ENCODE results near the gene RTBDN. TPM values are rescaled to one million over a fixed set of nuclear protein-coding genes. Genes with fewer than 3 reads are reported as not detected.

Gene RTBDN
- total RNA-seq = not detected in 2 replicates

GRCh38 chr19:12834566-12834943, at the start of gene RTBDN:
TSS of gene RTBDN (minus strand) at chr19:12834579. CDS start at chr19:12829979, 4,600 bp downstream.

GRCh38 chr19:12881172-12881808, 46.9 kb upstream of the RTBDN start, which contains the start of gene DNASE2:
TSS of gene DNASE2 (minus strand) at chr19:12881449. CDS start at chr19:12881375, 74 bp downstream.

DNA sequence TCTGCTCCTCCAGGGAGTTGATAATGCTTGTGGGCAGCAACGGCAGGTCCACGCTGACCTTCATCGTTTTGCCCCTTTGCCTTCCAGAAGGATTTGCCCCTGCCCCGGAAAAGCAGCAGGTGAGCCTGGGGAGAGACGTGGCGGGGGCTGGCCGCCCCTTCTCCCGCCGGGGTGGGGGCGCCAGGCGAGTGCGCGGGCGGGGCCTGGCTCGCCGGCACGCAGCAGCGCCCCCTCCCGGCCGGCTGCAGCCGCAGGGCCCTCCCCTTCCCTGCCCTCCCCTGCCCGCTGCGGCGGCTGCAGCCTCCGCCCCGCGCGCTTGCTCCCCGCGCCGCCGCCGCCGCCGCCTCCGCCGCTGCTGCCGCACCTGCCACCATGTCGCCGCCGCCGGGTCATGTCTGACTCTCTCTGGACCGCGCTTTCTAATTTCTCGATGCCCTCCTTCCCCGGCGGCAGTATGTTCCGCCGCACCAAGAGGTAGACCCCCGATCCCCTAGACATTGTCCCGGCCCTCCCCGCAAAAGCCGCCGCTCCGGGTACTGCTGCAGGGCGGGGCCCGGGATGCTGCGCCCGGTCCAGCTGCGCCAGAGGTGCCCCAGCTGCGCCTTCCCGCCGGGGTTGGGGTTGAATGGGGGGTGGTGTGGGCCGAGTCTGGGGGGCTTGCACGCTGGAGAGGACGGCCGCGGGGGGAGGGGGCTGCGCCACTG, 4.0 kb upstream of the RTBDN start, which contains the start of gene MAST1:
TSS of gene MAST1 (plus strand) at position 334 of the 704 bp plus-strand sequence. CDS start at position 392, 58 bp downstream.

GRCh38 chr19:12806242-12807081, 27.9 kb downstream of the RTBDN start, which contains the start of gene RNASEH2A:
TSS of gene RNASEH2A (plus strand) at chr19:12806584. CDS start at chr19:12806674, 90 bp downstream.

DNA sequence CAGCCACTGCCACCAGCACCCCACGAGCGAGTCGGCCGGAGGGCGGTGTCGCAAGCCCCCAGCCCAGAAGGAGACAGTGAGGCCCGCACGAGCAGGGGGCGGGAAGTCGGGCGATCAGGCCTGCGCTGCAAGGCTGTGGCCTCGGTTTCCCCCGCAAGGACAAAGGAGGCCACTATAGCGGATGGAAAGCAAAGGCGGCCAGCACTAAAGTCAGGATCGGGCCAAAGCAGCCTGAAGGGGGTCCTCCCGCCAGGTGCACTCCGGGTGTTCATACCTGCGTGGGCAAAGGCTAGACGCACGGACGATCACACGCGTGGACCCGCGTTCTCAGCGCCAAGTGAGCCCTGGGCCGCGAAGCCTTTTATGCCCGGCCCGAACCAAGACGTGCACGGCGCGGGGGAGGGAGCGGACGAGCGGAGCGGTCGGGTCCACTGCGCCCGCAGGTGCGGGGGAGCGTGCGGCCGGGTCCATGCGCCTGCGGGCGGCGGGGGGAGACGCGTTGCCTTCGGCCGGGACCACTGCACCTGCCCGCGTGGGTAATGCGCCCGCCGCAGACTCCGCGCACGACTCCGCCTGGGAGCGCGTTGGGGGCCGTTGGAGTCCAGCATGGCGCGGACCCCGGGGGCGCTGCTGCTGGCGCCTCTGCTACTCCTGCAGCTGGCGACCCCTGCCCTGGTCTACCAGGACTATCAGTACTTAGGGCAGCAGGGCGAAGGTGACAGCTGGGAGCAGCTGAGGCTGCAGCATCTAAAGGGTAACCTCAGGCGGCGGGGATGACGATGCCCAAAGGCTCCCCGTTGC, 32.7 kb downstream of the RTBDN start, which contains the start of the genes PRDX2 and THSD8:
TSS of gene PRDX2 (minus strand) at position 335 of the 801 bp plus-strand sequence. CDS start 539 bp downstream, outside the sequence.
TSS of gene THSD8 (plus strand) at position 604 of the 801 bp plus-strand sequence. CDS start at position 607, 3 bp downstream.

GRCh38 chr19:12791345-12792050, 42.9 kb downstream of the RTBDN start, which contains the start of gene JUNB:
TSS of gene JUNB (plus strand) at chr19:12791486. CDS start at chr19:12791772, 286 bp downstream.

Other genes starting within 250 kb of the RTBDN start
- gene ZNF490, start 223.8 kb downstream of the RTBDN start, total RNA-seq = 5.5 and 7.1 TPM in 2 replicates
- gene ZNF791, start 223.7 kb downstream of the RTBDN start, total RNA-seq = 13.1 and 13.3 TPM in 2 replicates
- 26.6 and 33.1 TPM in 2 replicates for gene MAN2B1, start 167.8 kb downstream of the RTBDN start, total RNA-seq
- gene WDR83, start 167.8 kb downstream of the RTBDN start, total RNA-seq = 9.5 and 11.8 TPM in 2 replicates
- 47.1 and 64.1 TPM in 2 replicates for gene DHPS, start 152.7 kb downstream of the RTBDN start, total RNA-seq
- not detected in 2 replicates for gene GNG14, start 146.6 kb downstream of the RTBDN start, total RNA-seq
- 5.6 and 9.3 TPM in 2 replicates for gene FBXW9, start 137.9 kb downstream of the RTBDN start, total RNA-seq
- 29.8 and 31.5 TPM in 2 replicates for gene TNPO2, start 110.6 kb downstream of the RTBDN start, total RNA-seq
- gene TRIR, start 99.9 kb downstream of the RTBDN start, total RNA-seq = 149 and 154 TPM in 2 replicates
- gene GET3, start 97.1 kb downstream of the RTBDN start, total RNA-seq = 96.2 and 110 TPM in 2 replicates
- gene BEST2, start 82.8 kb downstream of the RTBDN start, total RNA-seq = not detected in 2 replicates
- 11.7 and 17.2 TPM in 2 replicates for gene HOOK2, start 59.0 kb downstream of the RTBDN start, total RNA-seq
- gene JUNB, start 43.1 kb downstream of the RTBDN start, total RNA-seq = 28.0 and 50.4 TPM in 2 replicates
- gene PRDX2, start 32.8 kb downstream of the RTBDN start, total RNA-seq = 224 and 246 TPM in 2 replicates
- gene THSD8, start 32.5 kb downstream of the RTBDN start, total RNA-seq = not detected in 2 replicates
- 18.4 and 35.4 TPM in 2 replicates for gene RNASEH2A, start 28.0 kb downstream of the RTBDN start, total RNA-seq
- gene MAST1, start 3.9 kb upstream of the RTBDN start, total RNA-seq = 0.09 and 0.36 TPM in 2 replicates
- gene DNASE2, start 46.9 kb upstream of the RTBDN start, total RNA-seq = 11.1 and 18.9 TPM in 2 replicates
- not detected in 2 replicates for gene KLF1, start 52.6 kb upstream of the RTBDN start, total RNA-seq
- 16.5 and 22.1 TPM in 2 replicates for gene GCDH, start 56.6 kb upstream of the RTBDN start, total RNA-seq
- gene SYCE2, start 84.7 kb upstream of the RTBDN start, total RNA-seq = 0.09 TPM in 1 of 2 replicates, not detected in the other
- gene FARSA, start 99.1 kb upstream of the RTBDN start, total RNA-seq = 54.9 and 57.3 TPM in 2 replicates
- 1,479 and 1,611 TPM in 2 replicates for gene CALR, start 104.0 kb upstream of the RTBDN start, total RNA-seq
- 59.1 and 98.8 TPM in 2 replicates for gene RAD23A, start 111.3 kb upstream of the RTBDN start, total RNA-seq
- 31.3 and 32.6 TPM in 2 replicates for gene GADD45GIP1, start 122.6 kb upstream of the RTBDN start, total RNA-seq
- gene DAND5, start 135.0 kb upstream of the RTBDN start, total RNA-seq = 0.09 TPM in 1 of 2 replicates, not detected in the other
- 8.1 and 21.8 TPM in 2 replicates for gene NFIX, start 160.9 kb upstream of the RTBDN start, total RNA-seq